ENCODE data around the gene CAMKK1. TPM values are rescaled to one million over a fixed set of nuclear protein-coding genes. Genes with fewer than 3 reads are reported as not detected.

CAMKK1 gene
- total RNA-seq, 1 donor from 2014 or later, result 3.4 TPM

- no peak for FAIRE-seq
- Histone ChIP-seq H3K36me3 (ENCODE audit: control insufficient read depth, insufficient read depth, low read length) (peaks cover 14% of the 10 kb centered on the region), H3K4me3 (ENCODE audit: low read depth, low read length) (no peak overlapping the region), H3K27me3 (ENCODE audit: control insufficient read depth, insufficient read depth, low read length) (no peaks in the 10 kb centered on the region)
- no peak for TF ChIP-seq CTCF (IDR thresholded peaks at IDR 0.05; ENCODE audit: insufficient read depth, low read length, severe bottlenecking)
- no peak for DNase-seq (ENCODE audit: low read depth)
Observed at GRCh38 chr17:3870871-3871306, 22.0 kb downstream of the CAMKK1 start.

GRCh38 chr17:3867606-3868005 is 25.2 kb downstream of the CAMKK1 start:
- TF ChIP-seq CTCF (IDR thresholded peaks at IDR 0.05; ENCODE audit: insufficient read depth, low read length, severe bottlenecking), result no peak
- no peak overlapping the region for H3K4me3 ChIP-seq (ENCODE audit: low read depth, low read length)
- no peak for FAIRE-seq

GRCh38 chr17:3867106-3867505 is 25.7 kb downstream of the CAMKK1 start:
- DNase-seq (ENCODE audit: low read depth), result no peak
- TF ChIP-seq CTCF (IDR thresholded peaks at IDR 0.05; ENCODE audit: insufficient read depth, low read length, severe bottlenecking), result no peak
- no peak for FAIRE-seq
- H3K4me3 ChIP-seq (ENCODE audit: low read depth, low read length), result no peak overlapping the region
- H3K36me3 ChIP-seq (ENCODE audit: control insufficient read depth, insufficient read depth, low read length), result peaks cover 9% of the 10 kb centered on the region
- no peaks in the 10 kb centered on the region for H3K27me3 ChIP-seq (ENCODE audit: control insufficient read depth, insufficient read depth, low read length)

More at GRCh38 chr17:3867606-3868005, 25.2 kb downstream of the CAMKK1 start:
- H3K27me3 ChIP-seq (ENCODE audit: control insufficient read depth, insufficient read depth, low read length), result no peaks in the 10 kb centered on the region
- H3K36me3 ChIP-seq (ENCODE audit: control insufficient read depth, insufficient read depth, low read length), result peaks cover 13% of the 10 kb centered on the region
- DNase-seq (ENCODE audit: low read depth), result no peak

GRCh38 chr17:3866276-3866675 is 26.6 kb downstream of the CAMKK1 start:
- Histone ChIP-seq H3K4me3 (ENCODE audit: low read depth, low read length) (no peak overlapping the region), H3K36me3 (ENCODE audit: control insufficient read depth, insufficient read depth, low read length) (peaks cover 9% of the 10 kb centered on the region), H3K27me3 (ENCODE audit: control insufficient read depth, insufficient read depth, low read length) (no peaks in the 10 kb centered on the region)
- DNase-seq (ENCODE audit: low read depth), result no peak
- no peak for TF ChIP-seq CTCF (IDR thresholded peaks at IDR 0.05; ENCODE audit: insufficient read depth, low read length, severe bottlenecking)
- no peak for FAIRE-seq

- DNase-seq (ENCODE audit: low read depth), result peak; percentile 13
- H3K4me3 ChIP-seq (ENCODE audit: low read depth, low read length), result no peak overlapping the region
- FAIRE-seq, result no peak
- no peak for TF ChIP-seq CTCF (IDR thresholded peaks at IDR 0.05; ENCODE audit: insufficient read depth, low read length, severe bottlenecking)
- H3K36me3 ChIP-seq (ENCODE audit: control insufficient read depth, insufficient read depth, low read length), result peaks cover 17% of the 10 kb centered on the region
- no peaks in the 10 kb centered on the region for H3K27me3 ChIP-seq (ENCODE audit: control insufficient read depth, insufficient read depth, low read length)
Observed at GRCh38 chr17:3865176-3865575, 27.7 kb downstream of the CAMKK1 start.

- Histone ChIP-seq H3K4me3 (ENCODE audit: low read depth, low read length) (no peak overlapping the region), H3K27me3 (ENCODE audit: control insufficient read depth, insufficient read depth, low read length) (no peaks in the 10 kb centered on the region), H3K36me3 (ENCODE audit: control insufficient read depth, insufficient read depth, low read length) (peaks cover 17% of the 10 kb centered on the region)
- FAIRE-seq, result no peak
- no peak for TF ChIP-seq CTCF (IDR thresholded peaks at IDR 0.05; ENCODE audit: insufficient read depth, low read length, severe bottlenecking)
- DNase-seq (ENCODE audit: low read depth), result no peak
Observed at GRCh38 chr17:3864534-3864933, 28.3 kb downstream of the CAMKK1 start.

Data from bronchial epithelial cell (primary cell).